Astrocyte (in vitro differentiated cells and primary cell): ENCODE measurements around the gene ZNF14. TPM values are rescaled to one million over a fixed set of nuclear protein-coding genes. Genes with fewer than 3 reads are reported as not detected.

Experiments
- DNase-seq: peaks from one replicate; pipeline ENCODE4 v3.0.0-alpha.2; 2010; ENCODE audit warnings: low read depth
- FAIRE-seq: peaks from 2 replicates; lab custom pipeline; 2011; peaks lifted over from hg19 to GRCh38; lab: Jason Lieb, UNC
- H2AFZ ChIP-seq: 2 replicates; pipeline ENCODE4 v1.6.0; 2012; ENCODE audit warnings: low read depth, low read length, inconsistent platforms
- H3K27ac ChIP-seq: 2 replicates; pipeline ENCODE4 v1.5.1; 2011; ENCODE audit warnings: low read depth, low read length, inconsistent platforms
- H3K27me3 ChIP-seq: 2 replicates; pipeline ENCODE4 v1.6.0; 2011; ENCODE audit warnings: low read length, inconsistent platforms; ENCODE audit not compliant: insufficient read depth
- H3K36me3 ChIP-seq: 2 replicates; pipeline ENCODE4 v1.5.1; 2011; ENCODE audit warnings: low read length, inconsistent platforms; ENCODE audit not compliant: insufficient read depth
- H3K4me1 ChIP-seq: 2 replicates; pipeline ENCODE4 v1.5.1; 2011; ENCODE audit warnings: low read length, inconsistent platforms; ENCODE audit not compliant: insufficient read depth
- H3K4me2 ChIP-seq: 2 replicates; pipeline ENCODE4 v1.6.0; 2012; ENCODE audit warnings: low read length, inconsistent platforms
- H3K4me3 ChIP-seq: 2 replicates; pipeline ENCODE4 v1.5.1; 2011; ENCODE audit warnings: low read depth, mild to moderate bottlenecking, low read length, inconsistent platforms; ENCODE audit not compliant: insufficient read depth
- H3K79me2 ChIP-seq: 2 replicates; pipeline ENCODE4 v1.6.0; 2012; ENCODE audit warnings: mild to moderate bottlenecking, low read length, inconsistent platforms; ENCODE audit not compliant: insufficient read depth
- H3K9ac ChIP-seq: 2 replicates; pipeline ENCODE4 v1.6.0; 2012; ENCODE audit warnings: mild to moderate bottlenecking, low read length, inconsistent platforms
- H3K9me3 ChIP-seq: 2 replicates; pipeline ENCODE4 v1.5.1; 2012; ENCODE audit warnings: low read depth, mild to moderate bottlenecking, low read length, inconsistent platforms; ENCODE audit not compliant: insufficient read depth
- H4K20me1 ChIP-seq: 2 replicates; pipeline ENCODE4 v1.6.0; 2012; ENCODE audit warnings: low read length, inconsistent platforms; ENCODE audit not compliant: insufficient read depth
- H3K27ac Mint-ChIP-seq: one replicate; pipeline ENCODE4 v1.8.0; 2021; ENCODE audit warnings: mild to moderate bottlenecking, mixed read lengths; ENCODE audit not compliant: unreplicated experiment
- H3K27me3 Mint-ChIP-seq: one replicate; pipeline ENCODE4 v1.8.0; 2021; ENCODE audit warnings: low read depth, mixed read lengths; ENCODE audit not compliant: unreplicated experiment
- H3K36me3 Mint-ChIP-seq: one replicate; pipeline ENCODE4 v1.8.0; 2021; ENCODE audit warnings: low read depth, mixed read lengths; ENCODE audit not compliant: unreplicated experiment
- H3K4me1 Mint-ChIP-seq: one replicate; pipeline ENCODE4 v1.8.0; 2021; ENCODE audit warnings: low read depth, mixed read lengths; ENCODE audit not compliant: unreplicated experiment
- H3K4me3 Mint-ChIP-seq: one replicate; pipeline ENCODE4 v1.8.0; 2021; ENCODE audit warnings: mild to moderate bottlenecking, moderate library complexity, mixed read lengths; ENCODE audit not compliant: unreplicated experiment
- H3K9me3 Mint-ChIP-seq: one replicate; pipeline ENCODE4 v1.8.0; 2021; ENCODE audit warnings: mild to moderate bottlenecking, mixed read lengths; ENCODE audit not compliant: unreplicated experiment
- EZH2 ChIP-seq: IDR thresholded peaks from 2 replicates; pipeline ENCODE4 v1.6.1; 2012; ENCODE audit warnings: mild to moderate bottlenecking, low read length, inconsistent platforms; ENCODE audit not compliant: insufficient read depth
- total RNA-seq: library from RNA; stranded (reverse); gene quantifications from 2 replicates; pipeline ENCODE4 v1.2.1, GENCODE V29; 2021
- TF ChIP-seq, protein P1 (sequence below): IDR thresholded peaks from 2 replicates; pipeline ENCODE4 v1.5.1; 2011; ENCODE audit warnings: low read depth, mild to moderate bottlenecking, inconsistent platforms, low read length, moderate library complexity; ENCODE audit not compliant: insufficient read depth

Gene ZNF14
- total RNA-seq, 1 donor from 2014 or later = 4.4 TPM

DNA sequence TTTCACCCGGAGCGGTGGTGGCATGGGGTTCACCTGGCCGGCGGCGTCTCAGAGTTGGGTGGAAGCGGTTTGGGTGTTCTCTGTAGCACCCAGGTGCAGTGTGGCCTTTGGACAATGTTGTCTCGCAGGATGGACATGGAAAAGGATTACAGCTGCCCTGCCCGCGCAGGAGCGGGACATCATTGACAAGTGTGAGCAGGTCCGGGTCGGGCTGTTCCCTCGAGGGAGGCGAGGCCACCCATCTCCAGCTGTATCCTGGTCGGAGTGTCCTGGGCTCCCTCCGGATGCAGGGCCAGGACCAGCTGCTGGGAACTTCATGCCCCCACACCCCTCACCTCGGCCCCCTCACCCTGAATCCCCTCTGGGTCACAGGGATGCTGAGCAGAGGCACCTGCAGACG is 7.8 kb upstream of the ZNF14 start:
- TF ChIP-seq, protein P1, sequence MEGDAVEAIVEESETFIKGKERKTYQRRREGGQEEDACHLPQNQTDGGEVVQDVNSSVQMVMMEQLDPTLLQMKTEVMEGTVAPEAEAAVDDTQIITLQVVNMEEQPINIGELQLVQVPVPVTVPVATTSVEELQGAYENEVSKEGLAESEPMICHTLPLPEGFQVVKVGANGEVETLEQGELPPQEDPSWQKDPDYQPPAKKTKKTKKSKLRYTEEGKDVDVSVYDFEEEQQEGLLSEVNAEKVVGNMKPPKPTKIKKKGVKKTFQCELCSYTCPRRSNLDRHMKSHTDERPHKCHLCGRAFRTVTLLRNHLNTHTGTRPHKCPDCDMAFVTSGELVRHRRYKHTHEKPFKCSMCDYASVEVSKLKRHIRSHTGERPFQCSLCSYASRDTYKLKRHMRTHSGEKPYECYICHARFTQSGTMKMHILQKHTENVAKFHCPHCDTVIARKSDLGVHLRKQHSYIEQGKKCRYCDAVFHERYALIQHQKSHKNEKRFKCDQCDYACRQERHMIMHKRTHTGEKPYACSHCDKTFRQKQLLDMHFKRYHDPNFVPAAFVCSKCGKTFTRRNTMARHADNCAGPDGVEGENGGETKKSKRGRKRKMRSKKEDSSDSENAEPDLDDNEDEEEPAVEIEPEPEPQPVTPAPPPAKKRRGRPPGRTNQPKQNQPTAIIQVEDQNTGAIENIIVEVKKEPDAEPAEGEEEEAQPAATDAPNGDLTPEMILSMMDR = no peak
- no peak for TF ChIP-seq EZH2
- Histone ChIP-seq H4K20me1 (no peaks in the 10 kb centered on the region), H3K9me3 (peaks cover 10% of the 10 kb centered on the region), H3K4me1 (no peaks in the 10 kb centered on the region), H3K27ac (no peak overlapping the region), H3K79me2 (no peaks in the 10 kb centered on the region), H3K9ac (no peak overlapping the region), H2AFZ (no peak overlapping the region), H3K36me3 (no peaks in the 10 kb centered on the region), H3K27me3 (no peaks in the 10 kb centered on the region), H3K4me3 (no peak overlapping the region), H3K4me2 (no peak overlapping the region)
- Mint-ChIP-seq H3K4me1 (no peaks in the 10 kb centered on the region), H3K27me3 (peaks cover 15% of the 10 kb centered on the region), H3K9me3 (peaks cover 24% of the 10 kb centered on the region), H3K36me3 (no peaks in the 10 kb centered on the region), H3K4me3 (no peak overlapping the region), H3K27ac (no peak overlapping the region)
- no peak for FAIRE-seq
- no peak for DNase-seq

- no peaks in the 10 kb centered on the region for H3K4me1 Mint-ChIP-seq
- H3K27ac Mint-ChIP-seq = no peak overlapping the region
- Histone ChIP-seq H3K9me3 (peaks cover 7% of the 10 kb centered on the region), H3K79me2 (no peaks in the 10 kb centered on the region), H3K4me2 (no peak overlapping the region), H3K27me3 (no peaks in the 10 kb centered on the region), H3K36me3 (no peaks in the 10 kb centered on the region), H4K20me1 (no peaks in the 10 kb centered on the region), H3K27ac (no peak overlapping the region), H3K4me1 (no peaks in the 10 kb centered on the region), H3K9ac (no peak overlapping the region), H3K4me3 (no peak overlapping the region), H2AFZ (no peak overlapping the region)
- H3K27me3 Mint-ChIP-seq = peaks cover 4% of the 10 kb centered on the region
- DNase-seq (no peak), FAIRE-seq (no peak)
- no peak for TF ChIP-seq EZH2
- TF ChIP-seq, protein P1 = no peak
- H3K9me3 Mint-ChIP-seq = peaks cover 20% of the 10 kb centered on the region
- no peak overlapping the region for H3K4me3 Mint-ChIP-seq
- H3K36me3 Mint-ChIP-seq = no peaks in the 10 kb centered on the region
Measured at GRCh38 chr19:19738564-19738963, 5.7 kb upstream of the ZNF14 start.

GRCh38 chr19:19737559-19738332 is 4.8 kb upstream of the ZNF14 start:
- H3K9me3 ChIP-seq = peaks cover under 1% of the 10 kb centered on the region
- H3K4me3 ChIP-seq = no peak overlapping the region
- H3K9ac ChIP-seq = no peak overlapping the region
- no peak overlapping the region for H3K27ac ChIP-seq
- H3K27me3 ChIP-seq = no peaks in the 10 kb centered on the region
- H3K36me3 ChIP-seq = no peaks in the 10 kb centered on the region
- Mint-ChIP-seq H3K27ac (no peak overlapping the region), H3K4me1 (peaks cover 4% of the 10 kb centered on the region), H3K36me3 (peaks cover 1% of the 10 kb centered on the region), H3K9me3 (peaks cover 24% of the 10 kb centered on the region), H3K4me3 (no peak overlapping the region), H3K27me3 (peaks cover 4% of the 10 kb centered on the region)
- DNase-seq = no peak
- no peak overlapping the region for H3K4me2 ChIP-seq
- FAIRE-seq = no peak
- H3K79me2 ChIP-seq = peaks cover 2% of the 10 kb centered on the region
- no peak overlapping the region for H2AFZ ChIP-seq
- H4K20me1 ChIP-seq = no peaks in the 10 kb centered on the region
- TF ChIP-seq, protein P1 = no peak
- TF ChIP-seq EZH2 = no peak
- no peaks in the 10 kb centered on the region for H3K4me1 ChIP-seq
